Naive thymus-derived CD4-positive, alpha-beta T cell (primary cell): ENCODE measurements around the gene LHX4. TPM values are rescaled to one million over a fixed set of nuclear protein-coding genes. Genes with fewer than 3 reads are reported as not detected.
A peak's percentile ranks its signal among the peaks of the same experiment; 100 is the strongest.

Source experiments
- ATAC-seq: fragments of 150-1000 bp; cut with Tn5 transposase; 2 replicates; pipeline ENCODE4 v1.10.0; 2021; ENCODE audit warnings: mild to moderate bottlenecking, moderate library complexity
- CTCF ChIA-PET: fragments of 350-600 bp; sonication (Branson Sonifier 250); formaldehyde crosslinking; loops from one replicate; lab custom pipeline; 2021; ENCODE audit warnings: antibody characterized with exemption; lab: Charles Lee
- POLR2A ChIA-PET: fragments of 350-600 bp; sonication (Branson Sonifier 250); formaldehyde crosslinking; loops from one replicate; lab custom pipeline; 2021; ENCODE audit warnings: antibody characterized with exemption, inconsistent platforms; lab: Charles Lee
- DNase-seq, 9 donors: peaks; one replicate each; pipeline versions ENCODE4 v3.0.0 to v3.0.0-alpha.2; 2020 to 2022; ENCODE audit warnings: mixed read lengths in 1 of 9
- H3K27ac ChIP-seq: one replicate; pipeline ENCODE4 v1.7.0; 2013; ENCODE audit warnings: mild to moderate bottlenecking, low read depth, low read length, moderate library complexity
- H3K27me3 ChIP-seq, 2 donors: one replicate each; pipeline ENCODE4 v1.7.0; 2013; ENCODE audit warnings: low read length in 2 of 2, mild to moderate bottlenecking in 2 of 2, moderate library complexity in 2 of 2; ENCODE audit not compliant: control insufficient read depth in 2 of 2, insufficient read depth in 2 of 2
- H3K36me3 ChIP-seq, 3 experiments: 1 replicate in 2 of 3; 2 replicates in 1 of 3; pipeline ENCODE4 v1.7.0; 2013; ENCODE audit warnings: low read length in 3 of 3, mild to moderate bottlenecking in 3 of 3, moderate library complexity in 1 of 3; ENCODE audit not compliant: insufficient read depth in 3 of 3, control insufficient read depth in 2 of 3
- H3K4me1 ChIP-seq, 2 donors: one replicate each; pipeline ENCODE4 v1.7.0; 2013; ENCODE audit warnings: low read length in 2 of 2, mild to moderate bottlenecking in 2 of 2, moderate library complexity in 1 of 2; ENCODE audit not compliant: control insufficient read depth in 2 of 2, insufficient read depth in 2 of 2
- H3K4me3 ChIP-seq: 2 replicates; pipeline ENCODE4 v1.7.0; 2013; ENCODE audit warnings: mild to moderate bottlenecking, low read length
- H3K9me3 ChIP-seq, 3 experiments: 1 replicate in 2 of 3; 2 replicates in 1 of 3; pipeline ENCODE4 v1.7.0; 2013; ENCODE audit warnings: low read length in 3 of 3; ENCODE audit not compliant: control insufficient read depth in 2 of 3
- H3K27ac Mint-ChIP-seq, 9 donors: one replicate each; pipeline ENCODE4 v1.8.0; 2020 to 2022; ENCODE audit warnings: mixed read lengths in 9 of 9, mild to moderate bottlenecking in 8 of 9, moderate library complexity in 5 of 9, inconsistent platforms in 2 of 9
- H3K27me3 Mint-ChIP-seq, 5 donors: one replicate each; pipeline ENCODE4 v1.8.0; 2021 to 2022; ENCODE audit warnings: mixed read lengths in 5 of 5, mild to moderate bottlenecking in 1 of 5
- H3K36me3 Mint-ChIP-seq, 5 donors: one replicate each; pipeline ENCODE4 v1.8.0; 2020 to 2022; ENCODE audit warnings: mixed read lengths in 5 of 5, mild to moderate bottlenecking in 3 of 5, inconsistent platforms in 1 of 5
- H3K4me1 Mint-ChIP-seq, 7 donors: one replicate each; pipeline ENCODE4 v1.8.0; 2020 to 2022; ENCODE audit warnings: mixed read lengths in 7 of 7, mild to moderate bottlenecking in 3 of 7, inconsistent platforms in 1 of 7
- H3K4me3 Mint-ChIP-seq, 10 donors: one replicate each; pipeline ENCODE4 v1.8.0; 2020 to 2022; ENCODE audit warnings: mild to moderate bottlenecking in 10 of 10, mixed read lengths in 10 of 10, moderate library complexity in 6 of 10, inconsistent platforms in 2 of 10
- H3K9me3 Mint-ChIP-seq, 11 donors: one replicate each; pipeline ENCODE4 v1.8.0; 2020 to 2022; ENCODE audit warnings: mixed read lengths in 11 of 11, mild to moderate bottlenecking in 4 of 11, inconsistent platforms in 1 of 11, moderate library complexity in 1 of 11
- intact Hi-C, 2 donors: fragments of 100-400 bp; cut with micrococcal nuclease; formaldehyde crosslinking; loops; one replicate each; pipeline ENCODE4 v1.15.1; 2023
- polyA plus RNA-seq, 2 donors: library from polyadenylated mRNA; unstranded; fragments of 300-500 nt; fragmentation: Illumina TruSeq; gene quantifications; one replicate each; pipeline ENCODE4 v1.2.3, GENCODE V29; 2021
- total RNA-seq, 6 experiments: library from RNA in 5 of 6; stranded (reverse) in 5 of 6; gene quantifications; 1 replicate in 5 of 6; 2 replicates in 1 of 6; pipeline ENCODE4 v1.2.3 and lab custom pipeline; 2021 to 2026

LHX4 gene
- total and polyA plus RNA-seq, 7 experiments from 2014 or later: 0.07 to 0.58 (median 0.24) TPM; not detected in 4

DNA sequence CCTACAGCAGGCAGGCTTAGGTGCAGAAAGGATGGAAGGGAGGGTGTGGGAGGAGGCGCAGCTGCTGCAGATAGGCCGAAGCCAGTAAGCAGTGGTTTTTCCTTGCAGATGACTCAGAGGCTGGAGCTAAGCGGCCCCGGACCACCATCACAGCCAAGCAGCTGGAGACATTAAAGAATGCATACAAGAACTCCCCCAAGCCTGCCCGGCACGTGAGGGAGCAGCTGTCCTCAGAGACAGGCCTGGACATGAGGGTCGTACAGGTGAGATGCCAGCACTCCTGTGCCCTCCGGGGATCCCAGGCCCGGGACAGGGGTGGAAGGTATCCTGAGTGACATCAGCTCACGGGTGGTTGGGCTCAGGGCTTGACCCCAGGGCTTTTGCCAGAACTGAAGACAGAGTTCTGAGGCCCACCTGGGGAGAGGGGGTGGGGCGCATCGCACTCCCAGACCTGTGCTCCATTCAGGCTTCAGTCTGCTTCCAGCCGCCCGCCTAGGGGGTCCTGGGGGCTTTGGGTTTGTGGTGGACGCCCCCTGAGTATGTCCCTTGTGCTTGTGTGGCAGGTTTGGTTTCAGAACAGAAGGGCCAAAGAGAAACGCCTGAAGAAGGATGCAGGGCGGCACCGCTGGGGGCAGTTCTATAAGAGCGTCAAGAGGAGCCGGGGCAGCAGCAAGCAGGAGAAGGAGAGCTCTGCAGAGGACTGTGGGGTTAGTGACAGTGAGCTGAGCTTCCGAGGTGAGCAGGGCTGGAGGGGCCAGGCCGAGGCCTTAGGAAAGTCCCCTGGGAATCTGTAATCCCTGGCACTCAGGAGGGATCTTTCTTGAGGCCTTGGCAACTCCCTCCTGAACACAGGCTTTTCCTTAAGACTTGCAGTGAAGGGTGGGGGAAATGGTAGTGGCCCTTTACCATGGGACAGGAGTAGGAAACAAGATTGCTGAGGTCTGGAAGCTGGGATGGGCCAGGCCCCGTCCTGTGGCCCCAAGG, 41.5 kb downstream of the LHX4 start:
- ChIA-PET CTCF (no interaction called here), POLR2A (no interaction called here)
- Histone ChIP-seq H3K27ac (no peak overlapping the region), H3K27me3 (no peaks in the 10 kb centered on the region), H3K4me3 (no peak overlapping the region), H3K36me3 (peaks cover 0 to 25% (median 0%) of the 10 kb centered on the region in 3 experiments), H3K9me3 (no peaks in the 10 kb centered on the region), H3K4me1 (no peaks in the 10 kb centered on the region)
- no peak for DNase-seq
- Mint-ChIP-seq H3K36me3 (peaks cover 4 to 38% (median 8%) of the 10 kb centered on the region in 5 donors), H3K4me3 (no peak overlapping the region), H3K9me3 (no peaks in the 10 kb centered on the region), H3K27me3 (no peaks in the 10 kb centered on the region), H3K4me1 (peaks cover 0 to 4% (median 0%) of the 10 kb centered on the region in 7 donors), H3K27ac (peak overlapping the region in 2 of 9 donors; percentile 21 to 45)
- intact Hi-C loops: no loop called here
- ATAC-seq: no peak

GRCh38 chr1:180272395-180272794, 42.3 kb downstream of the LHX4 start:
- no peak for DNase-seq
- Mint-ChIP-seq H3K4me3 (no peak overlapping the region), H3K27ac (no peak overlapping the region), H3K4me1 (peaks cover 0 to 4% (median 0%) of the 10 kb centered on the region in 7 donors), H3K9me3 (no peaks in the 10 kb centered on the region), H3K27me3 (no peaks in the 10 kb centered on the region), H3K36me3 (peaks cover 4 to 45% (median 10%) of the 10 kb centered on the region in 5 donors)
- intact Hi-C loops: no loop called here
- H3K27ac ChIP-seq: no peak overlapping the region
- ATAC-seq: no peak
- H3K4me3 ChIP-seq: no peak overlapping the region
- no peaks in the 10 kb centered on the region for H3K27me3 ChIP-seq
- peaks cover 0 to 25% (median 0%) of the 10 kb centered on the region in 3 experiments for H3K36me3 ChIP-seq
- H3K4me1 ChIP-seq: no peaks in the 10 kb centered on the region
- ChIA-PET CTCF (no interaction called here), POLR2A (interaction anchor here (0.8 kb wide), 1 partner anchor 11 kb away, joined by 3 read pairs; no protein-coding TSS in a partner anchor)
- H3K9me3 ChIP-seq: no peaks in the 10 kb centered on the region

GRCh38 chr1:180273066-180273465, 43.0 kb downstream of the LHX4 start:
- CTCF ChIA-PET: no interaction called here

DNA sequence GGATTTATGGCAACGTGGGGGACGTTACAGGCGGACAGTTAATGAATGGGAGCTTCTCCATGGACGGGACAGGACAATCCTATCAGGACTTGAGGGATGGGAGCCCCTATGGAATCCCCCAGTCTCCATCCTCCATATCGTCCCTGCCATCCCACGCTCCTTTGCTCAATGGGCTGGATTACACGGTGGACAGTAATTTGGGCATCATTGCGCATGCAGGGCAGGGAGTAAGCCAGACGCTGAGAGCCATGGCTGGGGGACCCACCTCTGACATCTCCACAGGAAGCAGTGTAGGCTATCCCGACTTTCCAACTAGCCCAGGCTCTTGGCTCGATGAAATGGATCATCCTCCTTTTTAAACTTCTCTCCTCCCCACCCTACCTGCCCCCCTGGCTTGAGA, 44.2 kb downstream of the LHX4 start:
- Mint-ChIP-seq H3K36me3 (peaks cover 4 to 62% (median 20%) of the 10 kb centered on the region in 5 donors), H3K27me3 (no peaks in the 10 kb centered on the region), H3K9me3 (no peaks in the 10 kb centered on the region), H3K4me1 (peaks cover 0 to 3% (median 0%) of the 10 kb centered on the region in 7 donors), H3K27ac (no peak overlapping the region), H3K4me3 (no peak overlapping the region)
- ATAC-seq: no peak
- H3K4me1 ChIP-seq: no peaks in the 10 kb centered on the region
- no peak overlapping the region for H3K27ac ChIP-seq
- CTCF ChIA-PET: no interaction called here
- DNase-seq: no peak
- POLR2A ChIA-PET: no interaction called here
- peaks cover 0 to 31% (median 0%) of the 10 kb centered on the region in 3 experiments for H3K36me3 ChIP-seq
- H3K9me3 ChIP-seq: no peaks in the 10 kb centered on the region
- intact Hi-C loops: no loop called here
- no peak overlapping the region for H3K4me3 ChIP-seq
- H3K27me3 ChIP-seq: no peaks in the 10 kb centered on the region

More at GRCh38 chr1:180273066-180273465, 43.0 kb downstream of the LHX4 start:
- POLR2A ChIA-PET: interaction anchor here (0.8 kb wide), 1 partner anchor 11 kb away, joined by 3 read pairs; no protein-coding TSS in a partner anchor
- Mint-ChIP-seq H3K36me3 (peaks cover 4 to 52% (median 17%) of the 10 kb centered on the region in 5 donors), H3K4me1 (no peaks in the 10 kb centered on the region), H3K27ac (peak overlapping the region in 1 of 9 donors; percentile 12), H3K27me3 (no peaks in the 10 kb centered on the region), H3K9me3 (no peaks in the 10 kb centered on the region), H3K4me3 (no peak overlapping the region)
- ATAC-seq (no peak), DNase-seq (no peak)
- no peak overlapping the region for H3K27ac ChIP-seq
- H3K4me1 ChIP-seq: no peaks in the 10 kb centered on the region
- H3K4me3 ChIP-seq: no peak overlapping the region
- intact Hi-C loops: no loop called here
- H3K36me3 ChIP-seq: peaks cover 0 to 25% (median 0%) of the 10 kb centered on the region in 3 experiments
- no peaks in the 10 kb centered on the region for H3K27me3 ChIP-seq
- no peaks in the 10 kb centered on the region for H3K9me3 ChIP-seq

- peaks cover 0 to 3% (median 0%) of the 10 kb centered on the region in 7 donors for H3K4me1 Mint-ChIP-seq
- CTCF ChIA-PET: no interaction called here
These were observed 45.7 kb downstream of the LHX4 start for GRCh38 chr1:180275726-180276125.

DNA sequence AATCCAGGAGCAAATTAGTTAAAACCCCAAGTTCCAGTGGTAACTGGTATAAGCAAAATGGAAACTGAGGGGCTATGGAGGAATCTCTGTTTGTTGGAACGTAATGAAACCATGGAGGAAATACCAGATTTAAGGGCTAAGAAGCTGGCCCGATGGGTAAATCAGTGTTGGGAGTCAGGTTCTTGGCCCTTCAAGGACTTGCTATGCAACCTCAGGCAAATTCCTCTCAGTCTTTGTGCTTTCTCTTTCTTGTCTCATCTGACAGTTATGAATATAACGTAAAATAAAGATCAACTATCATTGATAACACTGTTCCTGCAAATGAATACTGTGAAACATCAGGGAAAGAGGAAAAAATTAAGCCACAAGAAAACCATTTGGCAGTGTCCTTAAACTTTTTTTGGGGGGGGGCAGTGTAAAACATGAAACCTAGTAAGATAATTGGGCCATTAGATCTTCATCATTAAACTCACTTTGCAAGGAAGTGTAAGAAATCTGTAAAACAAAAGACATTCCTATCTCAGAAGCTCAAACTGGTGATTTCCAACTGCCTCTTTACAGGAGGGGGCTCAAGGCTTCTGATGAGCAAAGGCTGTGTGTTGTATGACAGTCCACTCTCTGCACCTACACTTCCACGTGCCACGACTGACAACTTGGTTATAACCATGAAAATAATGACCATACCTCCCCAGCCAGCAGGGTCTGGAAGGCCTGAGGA, 47.6 kb downstream of the LHX4 start:
- ChIA-PET POLR2A (no interaction called here), CTCF (no interaction called here)
- Histone ChIP-seq H3K4me3 (no peak overlapping the region), H3K9me3 (no peaks in the 10 kb centered on the region), H3K27me3 (no peaks in the 10 kb centered on the region), H3K27ac (no peak overlapping the region), H3K4me1 (no peaks in the 10 kb centered on the region), H3K36me3 (peaks cover 0 to 36% (median 0%) of the 10 kb centered on the region in 3 experiments)
- H3K27ac Mint-ChIP-seq: no peak overlapping the region
- ATAC-seq (no peak), DNase-seq (no peak)
- no peaks in the 10 kb centered on the region for H3K9me3 Mint-ChIP-seq
- peaks cover 4 to 85% (median 37%) of the 10 kb centered on the region in 5 donors for H3K36me3 Mint-ChIP-seq
- intact Hi-C loops: no loop called here
- H3K4me1 Mint-ChIP-seq: peaks cover 0 to 3% (median 0%) of the 10 kb centered on the region in 7 donors
- no peak overlapping the region for H3K4me3 Mint-ChIP-seq
- no peaks in the 10 kb centered on the region for H3K27me3 Mint-ChIP-seq

More at GRCh38 chr1:180275726-180276125, 45.7 kb downstream of the LHX4 start:
- DNase-seq: no peak
- no peaks in the 10 kb centered on the region for H3K27me3 Mint-ChIP-seq
- intact Hi-C loops: no loop called here
- no peak for ATAC-seq
- no peak overlapping the region for H3K27ac Mint-ChIP-seq
- Histone ChIP-seq H3K27ac (no peak overlapping the region), H3K27me3 (no peaks in the 10 kb centered on the region), H3K4me3 (no peak overlapping the region), H3K4me1 (no peaks in the 10 kb centered on the region), H3K9me3 (no peaks in the 10 kb centered on the region), H3K36me3 (peaks cover 0 to 31% (median 0%) of the 10 kb centered on the region in 3 experiments)
- no peaks in the 10 kb centered on the region for H3K9me3 Mint-ChIP-seq
- no peak overlapping the region for H3K4me3 Mint-ChIP-seq
- peaks cover 4 to 67% (median 26%) of the 10 kb centered on the region in 5 donors for H3K36me3 Mint-ChIP-seq
- POLR2A ChIA-PET: no interaction called here
